HCT116 (cell line): ENCODE measurements around the gene PSTPIP1.

Experiments
- EZH2 ChIP-seq: fragments of 200-600 bp; sonication (generic); IDR thresholded peaks from 2 replicates; pipeline ENCODE4 v1.6.1; 2017; ENCODE audit warnings: antibody characterized with exemption, mixed run types
- POLR2A ChIP-seq: IDR thresholded peaks from 2 replicates; pipeline ENCODE4 v1.7.0; 2011; ENCODE audit warnings: borderline replicate concordance; ENCODE audit not compliant: insufficient read depth, insufficient read length; ENCODE audit errors: extremely low read depth
- TF ChIP-seq, protein P1 (sequence below): IDR thresholded peaks from 2 replicates; pipeline ENCODE4 v1.6.1; 2012
- TF ChIP-seq, protein P2 (sequence below): IDR thresholded peaks from 2 replicates; pipeline ENCODE4 v1.6.1; 2012; ENCODE audit warnings: low read depth
- TF ChIP-seq, protein P3 (sequence below): IDR thresholded peaks from 2 replicates; pipeline ENCODE4 v1.6.1; 2011; ENCODE audit warnings: mild to moderate bottlenecking, low read length, moderate library complexity; ENCODE audit not compliant: insufficient replicate concordance; ENCODE audit errors: extremely low read depth
- TF ChIP-seq, protein P4 (sequence below), 3 experiments: fragments of 200-600 bp in 1 of 3; sonication (generic) in 1 of 3; IDR thresholded peaks in 2 of 3; conservative IDR thresholded peaks in 1 of 3; 2 replicates each; pipeline ENCODE4 v1.5.1; 2012 to 2017; ENCODE audit warnings: low read depth in 2 of 3, low read length in 2 of 3, antibody characterized with exemption in 1 of 3, borderline replicate concordance in 1 of 3, control low read depth in 1 of 3, mild to moderate bottlenecking in 1 of 3, mixed read lengths in 1 of 3, mixed run types in 1 of 3, moderate library complexity in 1 of 3; ENCODE audit not compliant: insufficient read depth in 1 of 3

DNA sequence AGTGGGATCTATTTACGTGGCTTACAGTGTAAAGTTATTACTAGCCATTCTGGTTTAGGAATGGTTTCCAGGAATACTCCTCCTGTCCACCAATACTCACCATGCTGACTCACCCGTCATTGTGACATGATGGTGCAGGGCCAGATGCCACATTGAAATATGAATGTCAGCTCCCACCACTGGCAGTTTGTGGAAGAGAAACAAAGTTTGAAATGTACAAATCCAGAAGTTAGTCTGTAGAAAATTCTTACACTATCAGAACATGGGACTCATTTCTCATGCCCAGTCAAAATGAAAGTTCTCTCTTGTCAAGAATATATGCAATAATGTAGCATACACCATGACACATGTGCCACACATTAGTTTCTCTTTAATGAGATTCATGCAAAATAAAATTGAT is 90.4 kb downstream of the PSTPIP1 start:
- TF ChIP-seq, protein P1, sequence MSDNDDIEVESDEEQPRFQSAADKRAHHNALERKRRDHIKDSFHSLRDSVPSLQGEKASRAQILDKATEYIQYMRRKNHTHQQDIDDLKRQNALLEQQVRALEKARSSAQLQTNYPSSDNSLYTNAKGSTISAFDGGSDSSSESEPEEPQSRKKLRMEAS = no peak
- TF ChIP-seq, protein P2, sequence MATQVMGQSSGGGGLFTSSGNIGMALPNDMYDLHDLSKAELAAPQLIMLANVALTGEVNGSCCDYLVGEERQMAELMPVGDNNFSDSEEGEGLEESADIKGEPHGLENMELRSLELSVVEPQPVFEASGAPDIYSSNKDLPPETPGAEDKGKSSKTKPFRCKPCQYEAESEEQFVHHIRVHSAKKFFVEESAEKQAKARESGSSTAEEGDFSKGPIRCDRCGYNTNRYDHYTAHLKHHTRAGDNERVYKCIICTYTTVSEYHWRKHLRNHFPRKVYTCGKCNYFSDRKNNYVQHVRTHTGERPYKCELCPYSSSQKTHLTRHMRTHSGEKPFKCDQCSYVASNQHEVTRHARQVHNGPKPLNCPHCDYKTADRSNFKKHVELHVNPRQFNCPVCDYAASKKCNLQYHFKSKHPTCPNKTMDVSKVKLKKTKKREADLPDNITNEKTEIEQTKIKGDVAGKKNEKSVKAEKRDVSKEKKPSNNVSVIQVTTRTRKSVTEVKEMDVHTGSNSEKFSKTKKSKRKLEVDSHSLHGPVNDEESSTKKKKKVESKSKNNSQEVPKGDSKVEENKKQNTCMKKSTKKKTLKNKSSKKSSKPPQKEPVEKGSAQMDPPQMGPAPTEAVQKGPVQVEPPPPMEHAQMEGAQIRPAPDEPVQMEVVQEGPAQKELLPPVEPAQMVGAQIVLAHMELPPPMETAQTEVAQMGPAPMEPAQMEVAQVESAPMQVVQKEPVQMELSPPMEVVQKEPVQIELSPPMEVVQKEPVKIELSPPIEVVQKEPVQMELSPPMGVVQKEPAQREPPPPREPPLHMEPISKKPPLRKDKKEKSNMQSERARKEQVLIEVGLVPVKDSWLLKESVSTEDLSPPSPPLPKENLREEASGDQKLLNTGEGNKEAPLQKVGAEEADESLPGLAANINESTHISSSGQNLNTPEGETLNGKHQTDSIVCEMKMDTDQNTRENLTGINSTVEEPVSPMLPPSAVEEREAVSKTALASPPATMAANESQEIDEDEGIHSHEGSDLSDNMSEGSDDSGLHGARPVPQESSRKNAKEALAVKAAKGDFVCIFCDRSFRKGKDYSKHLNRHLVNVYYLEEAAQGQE = no peak
- TF ChIP-seq, protein P3, sequence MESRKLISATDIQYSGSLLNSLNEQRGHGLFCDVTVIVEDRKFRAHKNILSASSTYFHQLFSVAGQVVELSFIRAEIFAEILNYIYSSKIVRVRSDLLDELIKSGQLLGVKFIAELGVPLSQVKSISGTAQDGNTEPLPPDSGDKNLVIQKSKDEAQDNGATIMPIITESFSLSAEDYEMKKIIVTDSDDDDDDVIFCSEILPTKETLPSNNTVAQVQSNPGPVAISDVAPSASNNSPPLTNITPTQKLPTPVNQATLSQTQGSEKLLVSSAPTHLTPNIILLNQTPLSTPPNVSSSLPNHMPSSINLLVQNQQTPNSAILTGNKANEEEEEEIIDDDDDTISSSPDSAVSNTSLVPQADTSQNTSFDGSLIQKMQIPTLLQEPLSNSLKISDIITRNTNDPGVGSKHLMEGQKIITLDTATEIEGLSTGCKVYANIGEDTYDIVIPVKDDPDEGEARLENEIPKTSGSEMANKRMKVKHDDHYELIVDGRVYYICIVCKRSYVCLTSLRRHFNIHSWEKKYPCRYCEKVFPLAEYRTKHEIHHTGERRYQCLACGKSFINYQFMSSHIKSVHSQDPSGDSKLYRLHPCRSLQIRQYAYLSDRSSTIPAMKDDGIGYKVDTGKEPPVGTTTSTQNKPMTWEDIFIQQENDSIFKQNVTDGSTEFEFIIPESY = no peak
- no peak for TF ChIP-seq POLR2A
- TF ChIP-seq EZH2 = no peak
- TF ChIP-seq, protein P4, sequence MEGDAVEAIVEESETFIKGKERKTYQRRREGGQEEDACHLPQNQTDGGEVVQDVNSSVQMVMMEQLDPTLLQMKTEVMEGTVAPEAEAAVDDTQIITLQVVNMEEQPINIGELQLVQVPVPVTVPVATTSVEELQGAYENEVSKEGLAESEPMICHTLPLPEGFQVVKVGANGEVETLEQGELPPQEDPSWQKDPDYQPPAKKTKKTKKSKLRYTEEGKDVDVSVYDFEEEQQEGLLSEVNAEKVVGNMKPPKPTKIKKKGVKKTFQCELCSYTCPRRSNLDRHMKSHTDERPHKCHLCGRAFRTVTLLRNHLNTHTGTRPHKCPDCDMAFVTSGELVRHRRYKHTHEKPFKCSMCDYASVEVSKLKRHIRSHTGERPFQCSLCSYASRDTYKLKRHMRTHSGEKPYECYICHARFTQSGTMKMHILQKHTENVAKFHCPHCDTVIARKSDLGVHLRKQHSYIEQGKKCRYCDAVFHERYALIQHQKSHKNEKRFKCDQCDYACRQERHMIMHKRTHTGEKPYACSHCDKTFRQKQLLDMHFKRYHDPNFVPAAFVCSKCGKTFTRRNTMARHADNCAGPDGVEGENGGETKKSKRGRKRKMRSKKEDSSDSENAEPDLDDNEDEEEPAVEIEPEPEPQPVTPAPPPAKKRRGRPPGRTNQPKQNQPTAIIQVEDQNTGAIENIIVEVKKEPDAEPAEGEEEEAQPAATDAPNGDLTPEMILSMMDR (IDR thresholded peaks at IDR 0.05 in 2 of 3, conservative IDR thresholded peaks at IDR 0.05 in 1 of 3; ENCODE audit: borderline replicate concordance in 1 of 3, insufficient read depth in 1 of 3, low read depth in 2 of 3, low read length in 2 of 3) = no peak
